GM12892 (cell line): Measurements from ENCODE around the gene MATN4.

Experiments
- POLR2A ChIP-seq: IDR thresholded peaks from 2 replicates; pipeline ENCODE4 v1.6.1; 2011; ENCODE audit warnings: low read depth, low read length, control low read depth
- POLR2AphosphoS5 ChIP-seq: IDR thresholded peaks from 2 replicates; pipeline ENCODE4 v1.6.1; 2011; ENCODE audit warnings: low read depth, low read length, control low read depth

GRCh38 chr20:45318386-45318939 is 10.4 kb upstream of the MATN4 start:
- TF ChIP-seq POLR2A (no peak), POLR2AphosphoS5 (no peak)
